GM18951 (cell line): Measurements from ENCODE around the gene E2F4.

ENCODE experiments used
- POLR2A ChIP-seq: IDR thresholded peaks from 4 replicates; pipeline ENCODE4 v1.6.1; 2011; ENCODE audit warnings: mild to moderate bottlenecking; ENCODE audit not compliant: insufficient read length, insufficient read depth; ENCODE audit errors: extremely low read depth
- in situ Hi-C: fragments of 300-500 bp; cut with MboI; formaldehyde crosslinking; loops from one replicate; pipeline ENCODE4 v1.12.0; 2022; ENCODE audit warnings: low sequenced_read_pairs, mixed read lengths, inconsistent platforms; ENCODE audit not compliant: unreplicated experiment

The E2F4 gene

GRCh38 chr16:67209565-67209964, 17.6 kb downstream of the E2F4 start:
- in situ Hi-C loops, result no loop called here
- no peak for TF ChIP-seq POLR2A

GRCh38 chr16:67210069-67210937, 18.3 kb downstream of the E2F4 start:
- in situ Hi-C loops, result no loop called here
- no peak for TF ChIP-seq POLR2A

GRCh38 chr16:67211674-67212073, 19.7 kb downstream of the E2F4 start:
- in situ Hi-C loops, result no loop called here

GRCh38 chr16:67212766-67213165, 20.8 kb downstream of the E2F4 start:
- TF ChIP-seq POLR2A, result no peak
- in situ Hi-C loops, result no loop called here

More at GRCh38 chr16:67211674-67212073, 19.7 kb downstream of the E2F4 start:
- TF ChIP-seq POLR2A, result no peak

- in situ Hi-C loops, result no loop called here
Measured at GRCh38 chr16:67213197-67214019, 21.5 kb downstream of the E2F4 start.

GRCh38 chr16:67215706-67216105, 23.8 kb downstream of the E2F4 start:
- in situ Hi-C loops, result no loop called here

More at GRCh38 chr16:67213197-67214019, 21.5 kb downstream of the E2F4 start:
- TF ChIP-seq POLR2A, result no peak

GRCh38 chr16:67216612-67217490, 24.9 kb downstream of the E2F4 start:
- TF ChIP-seq POLR2A, result no peak
- in situ Hi-C loops, result no loop called here

More at GRCh38 chr16:67215706-67216105, 23.8 kb downstream of the E2F4 start:
- no peak for TF ChIP-seq POLR2A

- TF ChIP-seq POLR2A, result no peak
- in situ Hi-C loops, result no loop called here
Measured at GRCh38 chr16:67223992-67224391, 32.0 kb downstream of the E2F4 start.

- TF ChIP-seq POLR2A, result no peak
- in situ Hi-C loops, result no loop called here
Measured at GRCh38 chr16:67226295-67226803, 34.4 kb downstream of the E2F4 start.

- in situ Hi-C loops, result no loop called here
- peak; percentile 70 for TF ChIP-seq POLR2A
Measured at GRCh38 chr16:67226804-67227566, 35.0 kb downstream of the E2F4 start, which contains the start of gene TMEM208. TMEM208 (plus strand) TSS chr16:67227130; CDS start chr16:67227219, 89 bp downstream.

GRCh38 chr16:67227567-67227921, 35.6 kb downstream of the E2F4 start:
- in situ Hi-C loops, result no loop called here
- no peak for TF ChIP-seq POLR2A
